Liver (tissue), 9 donors: ENCODE measurements around the gene CLPTM1L. TPM values are rescaled to one million over a fixed set of nuclear protein-coding genes. Genes with fewer than 3 reads are reported as not detected.
"Not testable (repeated sequence)": the region's sequence is repeated elsewhere in the genome, so short reads cannot be mapped to it uniquely, and the experiment has no call there.

Experiments
- DNase-seq: peaks from one replicate; pipeline ENCODE4 v3.0.0-alpha.2; 2017; ENCODE audit warnings: low spot score
- H3K27ac ChIP-seq, 2 donors: one replicate each; pipeline ENCODE4 v1.7.0; 2013; ENCODE audit warnings: inconsistent platforms in 2 of 2, low read length in 2 of 2, control low read depth in 1 of 2, low read depth in 1 of 2, mild to moderate bottlenecking in 1 of 2
- H3K27me3 ChIP-seq, 4 donors: one replicate each; pipeline versions ENCODE4 v1.6.1 to v1.7.0; 2013; ENCODE audit warnings: low read length in 3 of 4, inconsistent platforms in 1 of 4, mild to moderate bottlenecking in 1 of 4, moderate library complexity in 1 of 4; ENCODE audit not compliant: control insufficient read depth in 4 of 4, insufficient read depth in 4 of 4
- H3K36me3 ChIP-seq, 4 donors: one replicate each; pipeline versions ENCODE4 v1.6.1 to v1.7.0; 2013; ENCODE audit warnings: low read length in 3 of 4, mild to moderate bottlenecking in 3 of 4, low read depth in 1 of 4, moderate library complexity in 1 of 4; ENCODE audit not compliant: control insufficient read depth in 4 of 4, insufficient read depth in 3 of 4
- H3K4me1 ChIP-seq, 4 donors: one replicate each; pipeline versions ENCODE4 v1.6.1 to v1.7.0; 2013; ENCODE audit warnings: low read length in 3 of 4, mild to moderate bottlenecking in 3 of 4, moderate library complexity in 1 of 4; ENCODE audit not compliant: control insufficient read depth in 4 of 4, insufficient read depth in 4 of 4
- H3K4me3 ChIP-seq, 3 donors: one replicate each; pipeline versions ENCODE4 v1.6.1 to v1.7.0; 2013; ENCODE audit warnings: low read length in 3 of 3, control low read depth in 1 of 3, low read depth in 1 of 3, mild to moderate bottlenecking in 1 of 3
- H3K9ac ChIP-seq, 2 donors: one replicate each; pipeline ENCODE4 v1.7.0; 2013; ENCODE audit warnings: low read length in 2 of 2, mild to moderate bottlenecking in 2 of 2, moderate library complexity in 2 of 2, control low read depth in 1 of 2, low read depth in 1 of 2
- H3K9me3 ChIP-seq, 4 donors: one replicate each; pipeline versions ENCODE4 v1.6.1 to v1.7.0; 2013; ENCODE audit warnings: low read length in 3 of 4; ENCODE audit not compliant: control insufficient read depth in 4 of 4
- CTCF ChIP-seq: fragments of 150-350 bp; IDR thresholded peaks from 2 replicates; pipeline ENCODE4 v1.5.1; 2017; ENCODE audit warnings: improper control_type of control experiment, low read depth, low read length; ENCODE audit not compliant: missing input control
- EGR1 ChIP-seq, 2 donors: IDR thresholded peaks; 2 replicates each; pipeline ENCODE4 v1.6.1; 2016 to 2018; ENCODE audit warnings: antibody characterized with exemption in 2 of 2, low read depth in 2 of 2
- FOXA1 ChIP-seq: IDR thresholded peaks from 2 replicates; pipeline ENCODE4 v1.6.1; 2016; ENCODE audit warnings: antibody characterized with exemption
- FOXA2 ChIP-seq: IDR thresholded peaks from 2 replicates; pipeline ENCODE4 v1.6.1; 2016; ENCODE audit warnings: antibody characterized with exemption
- GABPA ChIP-seq, 2 donors: IDR thresholded peaks in 1 of 2; conservative IDR thresholded peaks in 1 of 2; 2 replicates each; pipeline ENCODE4 v1.6.1; 2016; ENCODE audit warnings: antibody characterized with exemption in 2 of 2, mild to moderate bottlenecking in 1 of 2, moderate library complexity in 1 of 2
- HNF4A ChIP-seq, 2 donors: conservative IDR thresholded peaks; 2 replicates each; pipeline ENCODE4 v1.6.1; 2016; ENCODE audit warnings: antibody characterized with exemption in 2 of 2, mild to moderate bottlenecking in 2 of 2
- HNF4G ChIP-seq: IDR thresholded peaks from 2 replicates; pipeline ENCODE4 v1.6.1; 2016; ENCODE audit warnings: antibody characterized with exemption
- JUND ChIP-seq, 2 donors: IDR thresholded peaks; 2 replicates each; pipeline ENCODE4 v1.6.1; 2016; ENCODE audit warnings: antibody characterized with exemption in 2 of 2
- NR2F2 ChIP-seq: IDR thresholded peaks from 2 replicates; pipeline ENCODE4 v1.6.1; 2016; ENCODE audit warnings: antibody characterized with exemption
- RAD21 ChIP-seq, 2 donors: IDR thresholded peaks; 2 replicates each; pipeline ENCODE4 v1.6.1; 2016; ENCODE audit warnings: antibody characterized with exemption in 2 of 2, mild to moderate bottlenecking in 2 of 2
- RXRA ChIP-seq, 2 donors: IDR thresholded peaks; 2 replicates each; pipeline ENCODE4 v1.6.1; 2017 to 2018; ENCODE audit warnings: antibody characterized with exemption in 2 of 2, mild to moderate bottlenecking in 1 of 2
- SP1 ChIP-seq: IDR thresholded peaks from 2 replicates; pipeline ENCODE4 v1.6.1; 2018; ENCODE audit warnings: antibody characterized with exemption, mild to moderate bottlenecking
- TAF1 ChIP-seq: conservative IDR thresholded peaks from 2 replicates; pipeline ENCODE4 v1.6.1; 2016; ENCODE audit warnings: antibody characterized with exemption, mild to moderate bottlenecking
- YY1 ChIP-seq: IDR thresholded peaks from 2 replicates; pipeline ENCODE4 v1.6.1; 2016; ENCODE audit warnings: antibody characterized with exemption, mild to moderate bottlenecking
- ZBTB33 ChIP-seq: IDR thresholded peaks from 2 replicates; pipeline ENCODE4 v1.6.1; 2016; ENCODE audit warnings: antibody characterized with exemption
- WGBS: extraction: QIAGEN DNeasy Blood & Tissue Kit; methylation state at CpG from one replicate; pipeline ENCODE4 v1.1.7; 2013; 5-methylcytosine and 5-hydroxymethylcytosine counted together
- polyA plus RNA-seq, 2 donors: library from polyadenylated mRNA; stranded (reverse) in 1 of 2; unstranded in 1 of 2; fragments of 200-250 nt in 1 of 2; fragments of >200 nt in 1 of 2; fragmentation: Nextera tagmentation in 1 of 2; extraction: Ambion mirVana in 1 of 2; gene quantifications; one replicate each; pipeline versions ENCODE4 v1.2.1 to v1.2.3, GENCODE V29; 2013 to 2015
- total RNA-seq, 2 donors: library from RNA; depleted of rRNA; stranded (reverse); fragments of >200 nt; gene quantifications; one replicate each; pipeline ENCODE4 v1.2.3, GENCODE V29; 2014
- TF ChIP-seq, protein P1 (sequence below): IDR thresholded peaks from 2 replicates; pipeline ENCODE4 v1.6.1; 2016; ENCODE audit warnings: antibody characterized with exemption, mild to moderate bottlenecking
- TF ChIP-seq, protein P2 (sequence below): IDR thresholded peaks from 2 replicates; pipeline ENCODE4 v1.6.1; 2016; ENCODE audit warnings: antibody characterized with exemption
- donor health status: healthy.
- donor health status: healthy.
- donor health status: healthy.
- donor health status: healthy.
- donor health status: healthy.

The CLPTM1L gene
- total and polyA plus RNA-seq, 4 donors = 69.2 to 255 (median 146) TPM

- TF ChIP-seq CTCF = no peak
- TF ChIP-seq, protein P1, sequence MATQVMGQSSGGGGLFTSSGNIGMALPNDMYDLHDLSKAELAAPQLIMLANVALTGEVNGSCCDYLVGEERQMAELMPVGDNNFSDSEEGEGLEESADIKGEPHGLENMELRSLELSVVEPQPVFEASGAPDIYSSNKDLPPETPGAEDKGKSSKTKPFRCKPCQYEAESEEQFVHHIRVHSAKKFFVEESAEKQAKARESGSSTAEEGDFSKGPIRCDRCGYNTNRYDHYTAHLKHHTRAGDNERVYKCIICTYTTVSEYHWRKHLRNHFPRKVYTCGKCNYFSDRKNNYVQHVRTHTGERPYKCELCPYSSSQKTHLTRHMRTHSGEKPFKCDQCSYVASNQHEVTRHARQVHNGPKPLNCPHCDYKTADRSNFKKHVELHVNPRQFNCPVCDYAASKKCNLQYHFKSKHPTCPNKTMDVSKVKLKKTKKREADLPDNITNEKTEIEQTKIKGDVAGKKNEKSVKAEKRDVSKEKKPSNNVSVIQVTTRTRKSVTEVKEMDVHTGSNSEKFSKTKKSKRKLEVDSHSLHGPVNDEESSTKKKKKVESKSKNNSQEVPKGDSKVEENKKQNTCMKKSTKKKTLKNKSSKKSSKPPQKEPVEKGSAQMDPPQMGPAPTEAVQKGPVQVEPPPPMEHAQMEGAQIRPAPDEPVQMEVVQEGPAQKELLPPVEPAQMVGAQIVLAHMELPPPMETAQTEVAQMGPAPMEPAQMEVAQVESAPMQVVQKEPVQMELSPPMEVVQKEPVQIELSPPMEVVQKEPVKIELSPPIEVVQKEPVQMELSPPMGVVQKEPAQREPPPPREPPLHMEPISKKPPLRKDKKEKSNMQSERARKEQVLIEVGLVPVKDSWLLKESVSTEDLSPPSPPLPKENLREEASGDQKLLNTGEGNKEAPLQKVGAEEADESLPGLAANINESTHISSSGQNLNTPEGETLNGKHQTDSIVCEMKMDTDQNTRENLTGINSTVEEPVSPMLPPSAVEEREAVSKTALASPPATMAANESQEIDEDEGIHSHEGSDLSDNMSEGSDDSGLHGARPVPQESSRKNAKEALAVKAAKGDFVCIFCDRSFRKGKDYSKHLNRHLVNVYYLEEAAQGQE = no peak
- no peak for TF ChIP-seq FOXA1
- no peak for TF ChIP-seq ZBTB33
- no peak for TF ChIP-seq NR2F2
- TF ChIP-seq FOXA2 = no peak
- no peak for TF ChIP-seq GABPA (IDR thresholded peaks at IDR 0.05 in 1 of 2, conservative IDR thresholded peaks at IDR 0.05 in 1 of 2)
- TF ChIP-seq RAD21 (IDR thresholded peaks at IDR 0.05) = no peak
- no peak for TF ChIP-seq SP1
- TF ChIP-seq, protein P2, sequence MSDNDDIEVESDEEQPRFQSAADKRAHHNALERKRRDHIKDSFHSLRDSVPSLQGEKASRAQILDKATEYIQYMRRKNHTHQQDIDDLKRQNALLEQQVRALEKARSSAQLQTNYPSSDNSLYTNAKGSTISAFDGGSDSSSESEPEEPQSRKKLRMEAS = no peak
- no peak for TF ChIP-seq TAF1
- no peak for TF ChIP-seq HNF4A (conservative IDR thresholded peaks at IDR 0.05)
- no peak for TF ChIP-seq HNF4G
- no peak for TF ChIP-seq EGR1 (IDR thresholded peaks at IDR 0.05; ENCODE audit: low read depth in 2 of 2)
- no peak for TF ChIP-seq YY1
- TF ChIP-seq JUND (IDR thresholded peaks at IDR 0.05) = no peak
- peaks cover 17 to 68% (median 57%) of the 10 kb centered on the region in 4 donors for H3K4me1 ChIP-seq
- peaks cover 14 to 26% (median 15%) of the 10 kb centered on the region in 4 donors for H3K36me3 ChIP-seq
- H3K27me3 ChIP-seq = no peaks in the 10 kb centered on the region
- no peak overlapping the region for H3K9ac ChIP-seq
- H3K9me3 ChIP-seq = no peaks in the 10 kb centered on the region
- 95% methylated on average over 15 of the region's 15 CpGs for WGBS
- H3K27ac ChIP-seq = no peak overlapping the region
- no peak for DNase-seq
- no peak overlapping the region for H3K4me3 ChIP-seq
Observed at GRCh38 chr5:1341863-1342262, 3.0 kb downstream of the CLPTM1L start.

DNA sequence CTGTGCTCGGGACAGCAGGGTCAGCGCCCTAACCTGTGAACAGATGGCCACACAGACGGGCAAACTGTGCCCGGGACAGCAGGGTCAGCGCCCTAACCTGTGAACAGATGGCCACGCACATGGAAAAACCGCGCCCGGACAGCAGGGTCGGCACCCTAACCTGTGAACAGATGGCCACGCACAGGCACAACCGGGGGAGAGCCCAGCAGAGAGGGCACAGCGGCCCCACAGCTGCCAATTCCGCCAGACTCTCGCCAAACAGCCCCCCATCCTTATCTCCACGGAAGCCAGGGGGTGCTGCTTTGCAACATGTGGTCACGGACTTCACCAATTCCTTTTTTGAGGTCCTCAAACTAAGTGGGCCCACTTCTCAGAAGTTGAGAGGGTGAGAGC lies 5.1 kb downstream of the CLPTM1L start:
- H3K4me3 ChIP-seq, DNase-seq, H3K9me3 ChIP-seq, H3K27ac ChIP-seq, H3K9ac ChIP-seq, H3K27me3 ChIP-seq: not testable (repeated sequence)
- peaks cover 17 to 73% (median 61%) of the 10 kb centered on the region in 4 donors for H3K4me1 ChIP-seq
- peak; percentile 61 to 65 for TF ChIP-seq RXRA (IDR thresholded peaks at IDR 0.05)
- TF ChIP-seq HNF4A (conservative IDR thresholded peaks at IDR 0.05) = peak; percentile 32 to 42
- H3K36me3 ChIP-seq = peaks cover 17 to 43% (median 27%) of the 10 kb centered on the region in 4 donors
- 59% methylated on average over 17 of the region's 17 CpGs for WGBS
